Nephron (organoid): ENCODE measurements around the gene DMRTC2.

Experiments
- H3K27ac Mint-ChIP-seq, 3 experiments: 2 replicates each; pipeline ENCODE4 v1.8.0; 2020; ENCODE audit warnings: mixed read lengths in 3 of 3, mild to moderate bottlenecking in 2 of 3, moderate library complexity in 1 of 3
- H3K27me3 Mint-ChIP-seq: 2 replicates; pipeline ENCODE4 v1.8.0; 2021; ENCODE audit warnings: low read depth, mild to moderate bottlenecking, moderate library complexity, mixed read lengths
- H3K36me3 Mint-ChIP-seq: 2 replicates; pipeline ENCODE4 v1.8.0; 2020; ENCODE audit warnings: low read depth, mixed read lengths
- H3K4me1 Mint-ChIP-seq: 2 replicates; pipeline ENCODE4 v1.8.0; 2020; ENCODE audit warnings: mixed read lengths
- H3K4me3 Mint-ChIP-seq, 3 experiments: 2 replicates each; pipeline ENCODE4 v1.8.0; 2020; ENCODE audit warnings: mild to moderate bottlenecking in 3 of 3, mixed read lengths in 3 of 3, moderate library complexity in 2 of 3
- H3K9me3 Mint-ChIP-seq: 2 replicates; pipeline ENCODE4 v1.8.0; 2020; ENCODE audit warnings: mixed read lengths
- TF ChIP-seq, protein P1 (sequence below), 3 experiments: fragments of 200-600 bp; sonication (generic); IDR thresholded peaks; one replicate each; pipeline ENCODE4 v1.5.0; 2021; ENCODE audit warnings: antibody characterized with exemption in 3 of 3; ENCODE audit not compliant: unreplicated experiment in 3 of 3

The DMRTC2 gene

GRCh38 chr19:41896581-41896942 is 51.7 kb downstream of the DMRTC2 start:
- H3K4me1 Mint-ChIP-seq = no peaks in the 10 kb centered on the region
- H3K27me3 Mint-ChIP-seq = no peaks in the 10 kb centered on the region
- H3K27ac Mint-ChIP-seq = no peak overlapping the region
- peaks cover 34% of the 10 kb centered on the region for H3K36me3 Mint-ChIP-seq
- TF ChIP-seq, protein P1, sequence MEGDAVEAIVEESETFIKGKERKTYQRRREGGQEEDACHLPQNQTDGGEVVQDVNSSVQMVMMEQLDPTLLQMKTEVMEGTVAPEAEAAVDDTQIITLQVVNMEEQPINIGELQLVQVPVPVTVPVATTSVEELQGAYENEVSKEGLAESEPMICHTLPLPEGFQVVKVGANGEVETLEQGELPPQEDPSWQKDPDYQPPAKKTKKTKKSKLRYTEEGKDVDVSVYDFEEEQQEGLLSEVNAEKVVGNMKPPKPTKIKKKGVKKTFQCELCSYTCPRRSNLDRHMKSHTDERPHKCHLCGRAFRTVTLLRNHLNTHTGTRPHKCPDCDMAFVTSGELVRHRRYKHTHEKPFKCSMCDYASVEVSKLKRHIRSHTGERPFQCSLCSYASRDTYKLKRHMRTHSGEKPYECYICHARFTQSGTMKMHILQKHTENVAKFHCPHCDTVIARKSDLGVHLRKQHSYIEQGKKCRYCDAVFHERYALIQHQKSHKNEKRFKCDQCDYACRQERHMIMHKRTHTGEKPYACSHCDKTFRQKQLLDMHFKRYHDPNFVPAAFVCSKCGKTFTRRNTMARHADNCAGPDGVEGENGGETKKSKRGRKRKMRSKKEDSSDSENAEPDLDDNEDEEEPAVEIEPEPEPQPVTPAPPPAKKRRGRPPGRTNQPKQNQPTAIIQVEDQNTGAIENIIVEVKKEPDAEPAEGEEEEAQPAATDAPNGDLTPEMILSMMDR (IDR thresholded peaks at IDR 0.05; ENCODE audit: unreplicated experiment in 3 of 3) = no peak
- no peak overlapping the region for H3K4me3 Mint-ChIP-seq
- no peaks in the 10 kb centered on the region for H3K9me3 Mint-ChIP-seq

DNA sequence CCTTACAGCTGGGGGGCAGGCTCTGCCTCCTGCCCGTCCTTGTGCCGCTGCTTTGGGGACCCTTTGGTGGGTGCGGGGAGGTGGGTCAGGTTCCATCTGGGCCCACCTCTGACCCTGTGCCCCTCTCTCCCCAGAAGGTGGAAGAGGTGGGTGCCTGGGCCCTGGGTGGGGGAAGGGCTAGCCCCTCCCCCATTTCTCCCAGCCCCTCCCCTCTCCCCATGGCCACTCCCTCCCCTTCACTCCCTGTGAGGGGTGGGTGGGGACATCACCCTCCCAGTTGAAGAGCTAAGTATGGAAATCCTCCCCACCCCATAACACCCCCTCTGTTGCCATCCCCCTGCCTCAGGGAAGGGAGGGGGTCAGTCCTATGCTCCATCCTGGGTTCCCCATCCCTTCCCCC is 52.3 kb downstream of the DMRTC2 start:
- TF ChIP-seq, protein P1 (IDR thresholded peaks at IDR 0.05; ENCODE audit: unreplicated experiment in 3 of 3) = no peak
- Mint-ChIP-seq H3K27me3 (no peaks in the 10 kb centered on the region), H3K9me3 (no peaks in the 10 kb centered on the region), H3K36me3 (peaks cover 36% of the 10 kb centered on the region), H3K4me1 (no peaks in the 10 kb centered on the region), H3K4me3 (no peak overlapping the region), H3K27ac (no peak overlapping the region)

DNA sequence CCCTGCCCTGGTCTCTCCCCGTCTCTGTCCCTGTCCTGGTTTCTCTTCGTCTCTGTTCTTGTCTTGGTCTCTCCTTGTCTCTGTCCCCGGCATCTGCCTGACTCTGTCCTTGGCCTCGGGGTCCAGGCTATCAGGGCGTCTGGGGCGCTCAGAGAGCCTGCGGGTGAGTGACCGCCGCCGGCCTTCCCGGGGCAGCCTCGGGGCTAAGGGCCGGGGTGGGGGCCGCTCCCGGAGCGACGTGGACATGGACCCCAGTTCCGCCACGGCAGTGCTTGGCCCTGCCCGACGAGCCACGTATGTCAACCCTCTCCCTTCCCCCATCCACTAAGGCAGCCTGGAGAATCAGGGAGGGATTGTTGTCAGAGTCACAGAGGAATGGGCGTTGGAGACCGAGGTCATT is 53.0 kb downstream of the DMRTC2 start:
- no peak overlapping the region for H3K27ac Mint-ChIP-seq
- H3K27me3 Mint-ChIP-seq = no peaks in the 10 kb centered on the region
- TF ChIP-seq, protein P1 (IDR thresholded peaks at IDR 0.05; ENCODE audit: unreplicated experiment in 3 of 3) = no peak
- peaks cover 41% of the 10 kb centered on the region for H3K36me3 Mint-ChIP-seq
- no peaks in the 10 kb centered on the region for H3K4me1 Mint-ChIP-seq
- H3K4me3 Mint-ChIP-seq = no peak overlapping the region
- no peaks in the 10 kb centered on the region for H3K9me3 Mint-ChIP-seq

GRCh38 chr19:41898235-41898634 is 53.4 kb downstream of the DMRTC2 start:
- H3K36me3 Mint-ChIP-seq = peaks cover 44% of the 10 kb centered on the region
- TF ChIP-seq, protein P1 (IDR thresholded peaks at IDR 0.05; ENCODE audit: unreplicated experiment in 3 of 3) = no peak
- H3K4me3 Mint-ChIP-seq = no peak overlapping the region
- no peaks in the 10 kb centered on the region for H3K9me3 Mint-ChIP-seq
- H3K27ac Mint-ChIP-seq = no peak overlapping the region
- H3K4me1 Mint-ChIP-seq = no peaks in the 10 kb centered on the region
- H3K27me3 Mint-ChIP-seq = no peaks in the 10 kb centered on the region
